Neural progenitor cell (in vitro differentiated cells): ENCODE measurements around the gene ARF6. TPM values are rescaled to one million over a fixed set of nuclear protein-coding genes. Genes with fewer than 3 reads are reported as not detected.
"Not testable (repeated sequence)": the region's sequence is repeated elsewhere in the genome, so short reads cannot be mapped to it uniquely, and the experiment has no call there.

ENCODE experiments used
- DNase-seq: peaks from one replicate; pipeline ENCODE4 v3.0.0-alpha.2; 2016; ENCODE audit warnings: low spot score
- H2AFZ ChIP-seq: fragments of 200-600 bp; sonication (generic); replicated peaks from 2 replicates; pipeline ENCODE4 v1.6.1; 2016; ENCODE audit warnings: antibody characterized with exemption
- H3F3A ChIP-seq: fragments of 200-600 bp; sonication (generic); 2 replicates; pipeline ENCODE4 v1.6.1; 2016; ENCODE audit warnings: antibody characterized with exemption, low read depth
- H3K27ac ChIP-seq: fragments of 200-600 bp; sonication (generic); 2 replicates; pipeline ENCODE4 v1.5.1; 2016; ENCODE audit warnings: mild to moderate bottlenecking
- H3K27me3 ChIP-seq: fragments of 200-600 bp; sonication (generic); 2 replicates; pipeline ENCODE4 v1.6.1; 2016; ENCODE audit warnings: mild to moderate bottlenecking, moderate library complexity
- H3K36me3 ChIP-seq: fragments of 200-600 bp; sonication (generic); 2 replicates; pipeline ENCODE4 v1.5.1; 2016
- H3K4me1 ChIP-seq: fragments of 200-600 bp; sonication (generic); 2 replicates; pipeline ENCODE4 v1.6.1; 2016; ENCODE audit warnings: mixed run types
- H3K4me2 ChIP-seq: fragments of 200-600 bp; sonication (generic); 2 replicates; pipeline ENCODE4 v1.6.1; 2016
- H3K4me3 ChIP-seq: fragments of 200-600 bp; sonication (generic); 2 replicates; pipeline ENCODE4 v1.5.1; 2016
- H3K79me2 ChIP-seq: fragments of 200-600 bp; sonication (generic); 2 replicates; pipeline ENCODE4 v1.6.1; 2016; ENCODE audit warnings: low read depth
- H3K9ac ChIP-seq: fragments of 200-600 bp; sonication (generic); 2 replicates; pipeline ENCODE4 v1.6.1; 2016
- H3K9me3 ChIP-seq: fragments of 200-600 bp; sonication (generic); 2 replicates; pipeline ENCODE4 v1.5.1; 2016; ENCODE audit warnings: low read depth
- H4K20me1 ChIP-seq: fragments of 200-600 bp; sonication (generic); 2 replicates; pipeline ENCODE4 v1.6.1; 2016; ENCODE audit warnings: low read depth
- H3K27ac Mint-ChIP-seq: 3 replicates; pipeline ENCODE4 v1.8.0; 2021; ENCODE audit warnings: mixed read lengths
- H3K27me3 Mint-ChIP-seq: 2 replicates; pipeline ENCODE4 v1.8.0; 2022; ENCODE audit warnings: low read depth, mild to moderate bottlenecking, inconsistent platforms, moderate library complexity, mixed read lengths; ENCODE audit not compliant: insufficient read depth
- H3K36me3 Mint-ChIP-seq: 3 replicates; pipeline ENCODE4 v1.8.0; 2021; ENCODE audit warnings: mixed read lengths
- H3K4me1 Mint-ChIP-seq: 3 replicates; pipeline ENCODE4 v1.8.0; 2021; ENCODE audit warnings: mixed read lengths
- H3K4me3 Mint-ChIP-seq: 3 replicates; pipeline ENCODE4 v1.8.0; 2021; ENCODE audit warnings: mild to moderate bottlenecking, moderate library complexity, mixed read lengths
- H3K9me3 Mint-ChIP-seq: 3 replicates; pipeline ENCODE4 v1.8.0; 2020; ENCODE audit warnings: mixed read lengths
- CTCF ChIP-seq: fragments of 200-600 bp; sonication (generic); IDR thresholded peaks from 2 replicates; pipeline ENCODE4 v1.5.1; 2017; ENCODE audit warnings: antibody characterized with exemption, mild to moderate bottlenecking
- EZH2 ChIP-seq: fragments of 200-600 bp; sonication (generic); IDR thresholded peaks from 2 replicates; pipeline ENCODE4 v1.6.1; 2017; ENCODE audit warnings: antibody characterized with exemption, mild to moderate bottlenecking, moderate library complexity
- EZH2phosphoT487 ChIP-seq: fragments of 200-600 bp; sonication (generic); IDR thresholded peaks from 2 replicates; pipeline ENCODE4 v1.6.1; 2017; ENCODE audit warnings: antibody characterized with exemption
- total RNA-seq: library from RNA; depleted of rRNA; stranded (reverse); fragments of >200 nt; gene quantifications from 2 replicates; pipeline ENCODE4 v1.2.3, GENCODE V29; 2015; ENCODE audit warnings: low replicate concordance

Gene ARF6
- total RNA-seq, 1 donor from 2014 or later: 48.7 TPM

- no peaks in the 10 kb centered on the region for H3K27me3 ChIP-seq
- TF ChIP-seq EZH2 (no peak), CTCF (no peak), EZH2phosphoT487 (no peak)
- H2AFZ ChIP-seq: no peak overlapping the region
- peaks cover 39% of the 10 kb centered on the region for H4K20me1 ChIP-seq
- H3K9ac ChIP-seq: no peak overlapping the region
- H3K9me3 ChIP-seq: no peaks in the 10 kb centered on the region
- peaks cover 45% of the 10 kb centered on the region for H3K79me2 ChIP-seq
- peaks cover 12% of the 10 kb centered on the region for H3K36me3 ChIP-seq
- no peak for DNase-seq
- H3K4me3 ChIP-seq: no peak overlapping the region
- H3K27ac ChIP-seq: no peak overlapping the region
- Mint-ChIP-seq H3K4me1 (peaks cover 34% of the 10 kb centered on the region), H3K27ac (peak overlapping the region; percentile 35), H3K36me3 (peaks cover 11% of the 10 kb centered on the region), H3K4me3 (no peak overlapping the region), H3K27me3 (no peaks in the 10 kb centered on the region), H3K9me3 (no peaks in the 10 kb centered on the region)
- no peaks in the 10 kb centered on the region for H3F3A ChIP-seq
- peaks cover 24% of the 10 kb centered on the region for H3K4me1 ChIP-seq
- no peak overlapping the region for H3K4me2 ChIP-seq
Measured at GRCh38 chr14:49898485-49898884, 5.6 kb downstream of the ARF6 start.

GRCh38 chr14:49900973-49901372 lies 8.1 kb downstream of the ARF6 start:
- Histone ChIP-seq H3K4me1 (peaks cover 6% of the 10 kb centered on the region), H3K9me3 (no peaks in the 10 kb centered on the region), H3K79me2 (peaks cover 20% of the 10 kb centered on the region), H3K4me3 (no peak overlapping the region), H2AFZ (no peak overlapping the region), H3K4me2 (no peak overlapping the region), H3K36me3 (no peaks in the 10 kb centered on the region), H3K27ac (no peak overlapping the region), H4K20me1 (peaks cover 14% of the 10 kb centered on the region), H3F3A (no peaks in the 10 kb centered on the region), H3K27me3 (no peaks in the 10 kb centered on the region), H3K9ac (no peak overlapping the region)
- peaks cover 3% of the 10 kb centered on the region for H3K36me3 Mint-ChIP-seq
- H3K4me1 Mint-ChIP-seq: peaks cover 12% of the 10 kb centered on the region
- DNase-seq: no peak
- no peak overlapping the region for H3K27ac Mint-ChIP-seq
- no peaks in the 10 kb centered on the region for H3K9me3 Mint-ChIP-seq
- TF ChIP-seq CTCF (no peak), EZH2 (no peak), EZH2phosphoT487 (no peak)
- H3K4me3 Mint-ChIP-seq: no peak overlapping the region
- no peaks in the 10 kb centered on the region for H3K27me3 Mint-ChIP-seq

- H3K9me3 Mint-ChIP-seq, H3K4me1 Mint-ChIP-seq, H3K27ac Mint-ChIP-seq, H4K20me1 ChIP-seq, H3K4me1 ChIP-seq, H3K9me3 ChIP-seq, H2AFZ ChIP-seq, H3K27me3 ChIP-seq, H3K27me3 Mint-ChIP-seq, H3K27ac ChIP-seq, H3K36me3 Mint-ChIP-seq, H3K36me3 ChIP-seq, H3K4me3 ChIP-seq, H3K4me3 Mint-ChIP-seq, H3K4me2 ChIP-seq, H3K79me2 ChIP-seq, H3F3A ChIP-seq, H3K9ac ChIP-seq, DNase-seq: not testable (repeated sequence)
Measured at GRCh38 chr14:49902679-49903246, 9.9 kb downstream of the ARF6 start.

GRCh38 chr14:49904270-49904669 lies 11.4 kb downstream of the ARF6 start:
- H3K27me3 ChIP-seq: no peaks in the 10 kb centered on the region
- no peaks in the 10 kb centered on the region for H3F3A ChIP-seq
- no peaks in the 10 kb centered on the region for H3K4me1 Mint-ChIP-seq
- no peaks in the 10 kb centered on the region for H4K20me1 ChIP-seq
- H3K36me3 Mint-ChIP-seq: no peaks in the 10 kb centered on the region
- no peak overlapping the region for H3K9ac ChIP-seq
- no peaks in the 10 kb centered on the region for H3K9me3 ChIP-seq
- H3K4me3 Mint-ChIP-seq: no peak overlapping the region
- no peaks in the 10 kb centered on the region for H3K9me3 Mint-ChIP-seq
- H3K27ac ChIP-seq: no peak overlapping the region
- peaks cover 2% of the 10 kb centered on the region for H3K27me3 Mint-ChIP-seq
- H3K4me2 ChIP-seq: no peak overlapping the region
- TF ChIP-seq EZH2phosphoT487 (no peak), EZH2 (no peak), CTCF (no peak)
- H3K36me3 ChIP-seq: no peaks in the 10 kb centered on the region
- no peak for DNase-seq
- H3K4me3 ChIP-seq: no peak overlapping the region
- no peak overlapping the region for H3K27ac Mint-ChIP-seq
- no peaks in the 10 kb centered on the region for H3K79me2 ChIP-seq
- H3K4me1 ChIP-seq: no peaks in the 10 kb centered on the region
- H2AFZ ChIP-seq: no peak overlapping the region
